ENCODE measurements around the gene VAMP7. TPM values are rescaled to one million over a fixed set of nuclear protein-coding genes. Genes with fewer than 3 reads are reported as not detected.
"Not testable (repeated sequence)": the region's sequence is repeated elsewhere in the genome, so short reads cannot be mapped to it uniquely, and the experiment has no call there.

Gene VAMP7
- total and polyA plus RNA-seq, 2 of the 8 experiments (the other 6 are each of a cell fraction or from before 2014, with no cell fraction given): 14.2 to 22.1 TPM

- TF ChIP-seq BRCA1 (IDR thresholded peaks at IDR 0.05; ENCODE audit: low read depth, low read length): no peak
Measured at GRCh38 chrX:155841232-155841631, 39.9 kb upstream of the VAMP7 start (continued).

GRCh38 chrX:155851786-155852185 lies 29.4 kb upstream of the VAMP7 start:
- H2AFZ ChIP-seq (ENCODE audit: low read length); POLR2A ChIA-PET (ENCODE audit: partially characterized antibody); H3K23ac ChIP-seq (ENCODE audit: insufficient read length); H3K4ac ChIP-seq (replicated peaks; ENCODE audit: insufficient read length, low read depth, low read length); H4K8ac ChIP-seq (ENCODE audit: extremely low read depth, insufficient read depth, low read length); H4K91ac ChIP-seq (replicated peaks; ENCODE audit: insufficient read length, low read length); H4K5ac ChIP-seq (ENCODE audit: insufficient read length, low read depth, low read length); H3K9me3 ChIP-seq (ENCODE audit: insufficient read depth in 2 of 2, low read depth in 1 of 2, low read length in 1 of 2); H3K36me3 ChIP-seq (ENCODE audit: control insufficient read depth in 2 of 4, insufficient read depth in 4 of 4, low read length in 3 of 4); H3K18ac ChIP-seq (ENCODE audit: extremely low read depth, low read length); H3K9ac ChIP-seq (replicated peaks in 1 of 4; ENCODE audit: extremely low read depth in 1 of 4, low read depth in 3 of 4, low read length in 3 of 4); H3K14ac ChIP-seq (ENCODE audit: insufficient read length); H3K4me1 ChIP-seq (replicated peaks in 1 of 4; ENCODE audit: control insufficient read depth in 3 of 4, insufficient read depth in 4 of 4, low read length in 3 of 4); H3K79me1 ChIP-seq (ENCODE audit: low read depth, low read length); H2AK5ac ChIP-seq (ENCODE audit: low read depth, low read length); H4K20me1 ChIP-seq (replicated peaks in 1 of 2; ENCODE audit: control insufficient read depth in 1 of 2, insufficient read depth in 2 of 2, low read length in 2 of 2); DNase-seq (ENCODE audit: low read depth in 1 of 2, low spot score in 2 of 2); H3K4me3 ChIP-seq (ENCODE audit: extremely low read depth in 1 of 4, insufficient read depth in 2 of 4, low read depth in 3 of 4, low read length in 4 of 4); H2BK120ac ChIP-seq (replicated peaks; ENCODE audit: low read depth, low read length); H3K27me3 ChIP-seq (replicated peaks in 1 of 4; ENCODE audit: control insufficient read depth in 3 of 4, extremely low read depth in 1 of 4, insufficient read depth in 3 of 4, low read length in 3 of 4); FAIRE-seq; H3K56ac ChIP-seq (replicated peaks; ENCODE audit: insufficient read length, low read depth, low read length); CTCF ChIA-PET (ENCODE audit: partially characterized antibody); H3K79me2 ChIP-seq (ENCODE audit: control insufficient read depth in 1 of 2, insufficient read depth in 2 of 2, low read length in 2 of 2); H2BK20ac ChIP-seq (ENCODE audit: low read length); H3K23me2 ChIP-seq (ENCODE audit: low read depth, low read length); H2BK5ac ChIP-seq (ENCODE audit: low read depth, low read length); H2BK12ac ChIP-seq (ENCODE audit: low read depth, low read length); H3K4me2 ChIP-seq (ENCODE audit: insufficient read depth in 1 of 2, low read depth in 2 of 2, low read length in 2 of 2); H3K27ac ChIP-seq (ENCODE audit: low read depth, low read length); H2BK15ac ChIP-seq (ENCODE audit: low read length): not testable (repeated sequence)
- 85% methylated on average over 2 of the region's 2 CpGs; no CpG with 5 or more reads in 1 of the 2 experiments for WGBS, 2 experiments (ENCODE audit: extremely low coverage in 1 of 2, insufficient coverage in 1 of 2, insufficient read length in 1 of 2, insufficient replicate concordance in 2 of 2, low coverage in 1 of 2, low lambda C conversion rate in 2 of 2, missing lambda C conversion rate in 1 of 2)
